Measurements from ENCODE around the gene CUL3. TPM values are rescaled to one million over a fixed set of nuclear protein-coding genes. Genes with fewer than 3 reads are reported as not detected.

Gene CUL3
- total RNA-seq, 2 donors from 2014 or later: 96.1 to 128 TPM

DNA sequence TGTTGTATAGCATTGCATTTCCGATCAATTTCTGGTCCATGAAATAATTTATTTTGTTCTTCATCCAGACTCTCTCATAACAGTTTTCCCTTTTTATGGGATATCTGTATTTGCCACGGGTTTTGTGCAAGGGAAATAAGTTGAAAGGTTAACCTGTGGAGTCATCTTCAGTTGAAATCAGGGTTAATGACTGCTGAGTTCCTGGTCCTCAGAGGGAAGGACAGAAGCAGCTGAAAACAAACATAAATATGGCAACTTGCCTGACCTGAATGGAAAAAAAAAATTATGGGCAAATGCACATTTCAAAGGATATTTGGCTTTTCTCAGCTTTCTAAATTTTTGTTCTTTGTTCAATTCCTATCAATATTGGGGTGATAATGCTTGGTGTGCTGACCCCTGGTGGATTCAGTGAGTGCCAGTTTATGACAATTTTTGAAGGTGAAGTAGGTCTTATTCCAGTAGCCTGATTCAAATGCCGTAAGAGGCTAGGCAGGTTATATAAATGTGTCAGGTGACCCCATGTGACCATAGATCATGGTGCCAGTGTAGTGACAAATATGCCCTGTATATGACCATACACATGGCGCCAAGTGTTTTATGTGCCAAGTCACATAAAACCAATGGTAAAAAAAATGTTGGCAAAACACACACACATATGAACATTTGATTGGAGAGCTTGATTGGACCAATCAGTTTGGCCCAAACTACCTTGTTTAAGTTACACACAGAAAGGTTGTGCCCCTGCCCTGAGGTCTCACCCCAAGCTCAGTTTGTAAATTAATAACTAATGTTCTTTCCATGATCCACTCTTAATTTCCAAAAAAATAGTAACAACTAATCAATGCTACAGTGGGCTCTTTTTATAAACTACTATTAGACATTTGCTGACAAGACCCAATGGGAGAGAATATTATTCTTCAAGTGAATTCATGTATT is 135.7 kb downstream of the CUL3 start:
- Mint-ChIP-seq H3K4me1 (no peaks in the 10 kb centered on the region), H3K36me3 (ENCODE audit: low read depth) (no peaks in the 10 kb centered on the region), H3K4me3 (no peak overlapping the region), H3K27ac (no peak overlapping the region), H3K27me3 (peaks cover 10% of the 10 kb centered on the region), H3K9me3 (no peaks in the 10 kb centered on the region)
- ATAC-seq (replicated peaks): peak; percentile 28

DNA sequence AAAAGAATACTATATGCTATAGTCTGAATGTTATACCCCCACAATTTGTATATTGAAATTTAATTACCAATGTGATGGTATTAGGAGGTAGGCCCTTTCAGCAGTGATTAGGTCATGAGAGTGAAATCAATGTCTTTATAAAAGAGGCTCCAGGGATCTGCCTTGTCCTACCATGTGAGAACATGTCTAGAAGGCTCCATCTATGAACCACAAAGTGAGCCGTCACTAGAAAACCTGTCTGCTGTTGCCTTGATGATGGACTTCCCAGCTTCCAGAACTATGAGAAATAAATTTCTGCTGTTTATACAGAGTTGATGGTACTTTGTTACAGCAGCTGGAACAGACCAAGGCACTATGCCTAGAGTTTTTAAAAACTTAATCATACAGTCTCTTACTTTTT is 136.9 kb downstream of the CUL3 start:
- H3K4me1 Mint-ChIP-seq: no peaks in the 10 kb centered on the region
- H3K9me3 Mint-ChIP-seq: no peaks in the 10 kb centered on the region
- no peaks in the 10 kb centered on the region for H3K36me3 Mint-ChIP-seq (ENCODE audit: low read depth)
- H3K4me3 Mint-ChIP-seq: no peak overlapping the region
- no peak overlapping the region for H3K27ac Mint-ChIP-seq
- H3K27me3 Mint-ChIP-seq: peaks cover 20% of the 10 kb centered on the region
- no peak for ATAC-seq (replicated peaks)

DNA sequence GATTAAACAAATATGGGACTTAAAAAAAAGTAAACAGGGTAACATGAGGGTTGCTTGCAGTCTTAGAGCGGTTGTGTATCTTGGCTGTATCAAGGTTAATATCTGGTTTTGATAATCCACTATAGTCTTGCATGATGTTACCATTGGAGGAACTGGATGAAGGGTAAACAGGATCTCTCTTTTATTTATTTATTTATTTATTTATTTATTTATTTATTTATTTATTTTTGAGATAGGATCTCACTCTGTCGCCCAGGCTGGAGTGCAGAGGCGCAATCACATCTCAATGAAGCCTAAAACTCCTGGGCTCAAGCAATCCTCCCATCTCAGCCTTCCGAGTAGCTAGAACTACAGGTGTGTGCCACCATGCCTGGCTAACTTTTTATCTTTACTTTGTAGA is 140.4 kb downstream of the CUL3 start:
- Mint-ChIP-seq H3K4me1 (peaks cover 5% of the 10 kb centered on the region), H3K27me3 (peaks cover 38% of the 10 kb centered on the region), H3K4me3 (no peak overlapping the region), H3K27ac (no peak overlapping the region), H3K9me3 (no peaks in the 10 kb centered on the region), H3K36me3 (ENCODE audit: low read depth) (no peaks in the 10 kb centered on the region)
- no peak for ATAC-seq (replicated peaks)

DNA sequence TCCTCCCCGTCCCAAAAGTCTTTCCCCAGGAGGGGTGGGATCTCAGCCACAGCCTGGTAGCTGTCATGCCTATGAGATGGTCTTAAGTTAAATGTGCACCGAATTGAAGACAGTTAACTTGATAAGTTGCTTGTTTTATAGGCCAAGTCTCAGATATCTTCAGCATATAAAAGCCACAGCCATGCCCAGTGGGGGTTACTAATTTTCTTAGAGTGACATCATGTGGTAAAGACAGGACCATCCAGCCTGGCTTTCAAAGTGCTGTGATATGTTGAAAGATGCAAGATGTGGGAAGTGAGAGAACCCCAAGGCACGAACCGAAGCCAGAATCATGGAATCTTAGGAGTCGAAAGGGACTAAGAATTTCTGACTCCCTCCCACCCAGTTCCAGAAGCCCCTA is 141.1 kb downstream of the CUL3 start:
- H3K36me3 Mint-ChIP-seq (ENCODE audit: low read depth): no peaks in the 10 kb centered on the region
- no peaks in the 10 kb centered on the region for H3K9me3 Mint-ChIP-seq
- H3K4me1 Mint-ChIP-seq: peaks cover 5% of the 10 kb centered on the region
- H3K27me3 Mint-ChIP-seq: peaks cover 39% of the 10 kb centered on the region
- no peak overlapping the region for H3K27ac Mint-ChIP-seq
- ATAC-seq (replicated peaks): no peak
- no peak overlapping the region for H3K4me3 Mint-ChIP-seq

DNA sequence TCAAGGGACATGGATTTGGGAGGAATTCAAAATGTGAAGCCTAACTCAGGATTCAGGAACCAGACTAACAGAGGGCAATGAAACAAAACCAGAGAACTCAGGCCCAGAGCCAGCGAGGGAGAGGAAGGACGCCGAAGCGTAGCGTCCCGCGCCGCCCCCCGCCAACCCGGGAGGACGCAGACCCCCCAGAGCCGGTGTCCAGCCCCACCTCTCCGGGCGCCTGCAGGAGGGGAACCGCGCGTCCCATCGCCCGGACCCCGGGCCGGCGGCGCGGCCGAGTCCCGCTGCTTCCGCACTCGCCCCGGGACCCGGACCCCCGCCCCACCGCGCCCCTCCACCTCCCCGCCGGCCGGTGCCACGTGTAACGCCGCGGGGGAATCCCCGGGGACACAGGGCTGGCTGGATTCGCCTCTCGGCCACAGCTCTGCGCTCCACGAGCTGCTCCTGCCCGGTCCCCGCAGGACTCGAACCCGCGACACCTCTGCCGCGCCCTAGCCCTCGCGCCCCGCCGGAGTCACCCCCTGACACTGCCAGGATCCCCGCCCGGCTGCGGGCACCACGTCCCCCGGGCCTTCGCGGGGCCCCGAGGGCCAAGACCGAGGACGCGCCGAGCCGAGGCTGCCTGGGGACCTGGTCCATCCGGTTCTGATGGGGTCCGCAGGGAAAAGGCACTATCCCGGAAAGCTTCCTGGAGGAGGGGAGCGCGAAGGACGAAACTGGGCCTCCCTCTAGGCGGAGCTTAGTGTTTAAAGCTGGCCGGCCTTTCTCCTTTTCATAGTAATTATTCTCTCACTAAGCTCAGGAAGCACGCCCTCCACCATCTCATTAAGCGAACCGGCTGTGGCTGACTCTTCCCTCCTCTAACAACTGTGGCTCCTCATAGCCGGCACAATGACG is 142.8 kb downstream of the CUL3 start:
- H3K27ac Mint-ChIP-seq: no peak overlapping the region

DNA sequence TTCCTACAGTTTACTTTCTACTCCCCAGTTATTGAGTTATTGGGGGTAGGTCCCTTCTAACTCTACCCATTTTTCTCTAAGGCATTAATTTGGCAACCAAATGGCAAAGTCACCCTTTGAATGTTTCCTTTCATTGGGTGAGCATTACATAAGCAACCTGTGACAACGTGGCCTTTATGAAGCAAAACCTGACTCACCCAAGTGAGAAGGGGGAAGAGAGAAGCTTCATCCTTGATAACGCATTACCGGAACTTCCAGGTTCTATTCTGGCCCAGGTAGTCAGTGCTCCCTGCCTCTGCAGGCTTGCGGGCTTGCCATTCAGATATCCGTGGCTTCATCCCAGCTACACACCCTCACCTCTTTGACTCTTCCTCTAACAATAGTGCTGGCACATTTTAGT is 144.2 kb downstream of the CUL3 start:
- no peaks in the 10 kb centered on the region for H3K36me3 Mint-ChIP-seq (ENCODE audit: low read depth)
- peaks cover 5% of the 10 kb centered on the region for H3K4me1 Mint-ChIP-seq
- H3K27me3 Mint-ChIP-seq: peaks cover 48% of the 10 kb centered on the region
- peak overlapping the region; percentile 66 for H3K4me3 Mint-ChIP-seq
- H3K9me3 Mint-ChIP-seq: no peaks in the 10 kb centered on the region
- ATAC-seq (replicated peaks): no peak
- H3K27ac Mint-ChIP-seq: no peak overlapping the region

More for the DNA sequence above, 142.8 kb downstream of the CUL3 start:
- peaks cover 48% of the 10 kb centered on the region for H3K27me3 Mint-ChIP-seq
- H3K36me3 Mint-ChIP-seq (ENCODE audit: low read depth): no peaks in the 10 kb centered on the region
- peak overlapping the region; percentile 66 for H3K4me3 Mint-ChIP-seq
- peaks cover 5% of the 10 kb centered on the region for H3K4me1 Mint-ChIP-seq
- H3K9me3 Mint-ChIP-seq: no peaks in the 10 kb centered on the region
- peak; percentile 37 for ATAC-seq (replicated peaks)

DNA sequence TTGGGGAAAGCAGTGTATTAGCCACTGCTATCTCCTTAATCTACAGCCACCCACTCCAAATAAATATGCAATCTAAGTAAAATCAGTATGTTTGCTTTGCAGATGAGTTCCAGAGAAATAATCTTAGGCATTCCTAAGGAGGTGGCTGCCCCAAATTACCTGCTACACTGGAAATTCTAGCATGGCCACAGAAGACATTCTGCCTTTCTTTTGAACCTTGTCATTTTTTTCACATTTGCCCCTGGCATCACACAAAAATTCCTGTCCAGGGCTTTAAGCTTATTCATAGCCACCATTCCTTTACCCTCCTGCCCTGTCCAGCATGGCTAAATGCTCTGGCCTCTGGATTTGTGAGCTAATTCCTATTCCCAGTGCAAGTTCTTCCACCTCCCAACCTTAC is 146.4 kb downstream of the CUL3 start:
- H3K27me3 Mint-ChIP-seq: peaks cover 38% of the 10 kb centered on the region
- no peaks in the 10 kb centered on the region for H3K9me3 Mint-ChIP-seq
- no peak overlapping the region for H3K4me3 Mint-ChIP-seq
- H3K4me1 Mint-ChIP-seq: peaks cover 5% of the 10 kb centered on the region
- no peaks in the 10 kb centered on the region for H3K36me3 Mint-ChIP-seq (ENCODE audit: low read depth)
- ATAC-seq (replicated peaks): no peak
- H3K27ac Mint-ChIP-seq: no peak overlapping the region

DNA sequence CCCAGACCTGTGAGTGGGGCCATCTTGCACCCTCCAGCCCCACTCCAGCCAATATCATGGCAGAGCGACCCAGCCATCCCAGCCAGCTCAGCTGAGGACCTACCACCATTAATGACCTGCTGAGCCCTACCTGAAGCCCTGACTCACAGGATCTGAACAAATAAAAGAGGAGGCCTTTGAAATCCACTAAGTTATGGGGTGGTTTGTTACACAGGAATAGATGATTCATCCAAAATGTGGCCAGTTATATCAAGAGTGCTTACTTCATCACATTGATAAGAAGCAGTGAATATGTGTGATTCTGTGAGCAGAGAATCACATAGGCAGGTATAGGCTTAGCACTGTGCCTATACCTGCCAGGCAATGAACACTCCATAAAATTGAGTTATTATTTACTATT is 148.5 kb downstream of the CUL3 start:
- Mint-ChIP-seq H3K27me3 (peaks cover 30% of the 10 kb centered on the region), H3K4me1 (peaks cover 8% of the 10 kb centered on the region), H3K27ac (no peak overlapping the region), H3K4me3 (no peak overlapping the region), H3K36me3 (ENCODE audit: low read depth) (no peaks in the 10 kb centered on the region), H3K9me3 (peaks cover 3% of the 10 kb centered on the region)
- peak; percentile 77 for ATAC-seq (replicated peaks)

DNA sequence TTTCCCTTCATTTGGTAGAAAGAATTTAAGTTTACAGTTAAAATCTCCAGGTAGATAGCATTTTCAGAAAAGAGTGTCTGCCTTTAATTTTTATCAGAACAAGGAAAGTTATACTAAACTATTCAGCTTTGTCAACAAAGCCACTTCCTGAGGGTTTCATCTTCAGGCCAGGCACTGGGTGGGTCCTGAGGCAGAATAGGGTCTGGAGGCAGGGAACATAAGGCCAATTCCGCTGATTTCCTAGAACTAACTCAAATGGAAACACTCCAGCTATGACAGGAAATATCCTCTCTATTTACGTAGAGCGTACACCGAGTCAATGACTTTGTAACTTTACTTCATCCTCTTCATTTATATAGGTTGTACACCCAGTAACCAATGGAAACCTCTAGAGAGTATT is 150.5 kb downstream of the CUL3 start:
- no peak for ATAC-seq (replicated peaks)
- Mint-ChIP-seq H3K4me3 (no peak overlapping the region), H3K4me1 (peaks cover 6% of the 10 kb centered on the region), H3K9me3 (peaks cover 3% of the 10 kb centered on the region), H3K27me3 (peaks cover 15% of the 10 kb centered on the region), H3K36me3 (ENCODE audit: low read depth) (no peaks in the 10 kb centered on the region), H3K27ac (no peak overlapping the region)

DNA sequence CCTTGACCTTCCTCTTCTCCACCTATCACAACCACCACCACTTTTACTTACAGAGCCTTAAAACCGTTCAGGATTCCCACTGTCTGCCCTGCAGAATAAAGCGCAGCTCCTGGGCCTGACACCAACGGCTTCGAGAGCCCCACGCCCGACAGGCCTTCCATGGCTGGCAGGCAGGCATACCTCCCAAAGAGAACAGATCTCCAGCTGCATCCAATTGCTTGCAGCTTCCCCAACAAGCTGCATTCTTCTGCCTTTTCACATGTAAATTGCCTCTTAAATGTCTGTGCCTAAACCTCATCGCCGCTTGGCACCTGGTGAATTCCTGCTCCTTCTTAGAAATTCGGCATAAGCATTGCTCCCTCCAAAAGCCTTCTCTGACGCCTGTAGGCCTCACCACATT is 151.7 kb downstream of the CUL3 start:
- no peaks in the 10 kb centered on the region for H3K36me3 Mint-ChIP-seq (ENCODE audit: low read depth)
- peaks cover 6% of the 10 kb centered on the region for H3K4me1 Mint-ChIP-seq
- peaks cover 9% of the 10 kb centered on the region for H3K27me3 Mint-ChIP-seq
- H3K9me3 Mint-ChIP-seq: peaks cover 3% of the 10 kb centered on the region
- no peak overlapping the region for H3K4me3 Mint-ChIP-seq
- no peak overlapping the region for H3K27ac Mint-ChIP-seq
- ATAC-seq (replicated peaks): no peak

DNA sequence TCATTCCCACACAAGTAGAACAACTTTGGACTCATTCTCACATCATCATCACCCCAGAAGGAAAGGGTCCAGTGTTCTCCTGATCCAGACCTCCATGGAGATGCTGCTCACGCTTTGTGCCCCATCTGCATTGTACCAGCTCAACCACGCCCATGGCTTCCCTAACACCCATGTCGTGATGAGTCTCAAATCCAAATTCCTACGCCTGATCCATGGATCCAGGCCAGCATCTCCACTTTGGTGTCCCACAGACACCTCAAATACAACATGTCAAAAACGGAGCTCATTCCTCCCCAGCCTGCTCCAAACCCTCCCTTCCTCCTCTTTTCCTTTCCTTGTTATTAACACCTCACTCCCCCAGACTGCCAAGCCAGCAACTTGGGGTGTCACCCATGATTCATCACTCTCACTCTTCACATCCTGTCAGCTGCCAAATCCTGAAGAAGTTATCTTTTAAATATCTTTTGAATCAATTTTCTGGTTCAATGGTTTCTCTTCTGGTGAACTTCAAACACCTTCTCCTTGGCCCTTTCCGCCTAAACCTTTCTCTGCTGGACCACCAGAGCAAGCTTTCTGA is 153.1 kb downstream of the CUL3 start:
- no peak overlapping the region for H3K27ac Mint-ChIP-seq
- peaks cover 5% of the 10 kb centered on the region for H3K27me3 Mint-ChIP-seq
- H3K4me3 Mint-ChIP-seq: no peak overlapping the region
- peaks cover 3% of the 10 kb centered on the region for H3K9me3 Mint-ChIP-seq
- H3K4me1 Mint-ChIP-seq: peaks cover 6% of the 10 kb centered on the region
- peak; percentile 24 for ATAC-seq (replicated peaks)
- no peaks in the 10 kb centered on the region for H3K36me3 Mint-ChIP-seq (ENCODE audit: low read depth)

DNA sequence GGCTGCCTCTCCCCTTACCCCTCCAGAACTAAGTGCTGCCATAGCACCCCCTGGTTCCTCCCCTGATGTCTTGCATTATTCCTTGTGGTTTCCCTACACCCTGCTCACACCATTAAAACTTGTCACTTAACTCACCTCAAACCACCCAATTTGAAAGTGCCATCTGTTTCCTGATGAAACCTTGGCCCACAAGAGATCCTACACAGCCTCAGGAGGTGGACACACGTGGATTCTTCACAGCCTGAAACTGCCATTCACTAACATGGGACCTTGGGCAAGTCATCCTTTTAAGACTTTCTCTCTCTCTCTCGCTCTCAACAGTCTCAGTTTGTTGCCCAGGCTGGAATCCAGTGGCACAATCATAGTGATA is 155.7 kb downstream of the CUL3 start:
- Mint-ChIP-seq H3K9me3 (peaks cover 7% of the 10 kb centered on the region), H3K4me1 (peaks cover 6% of the 10 kb centered on the region), H3K36me3 (ENCODE audit: low read depth) (no peaks in the 10 kb centered on the region), H3K4me3 (no peak overlapping the region), H3K27me3 (peaks cover 5% of the 10 kb centered on the region), H3K27ac (no peak overlapping the region)
- no peak for ATAC-seq (replicated peaks)

DNA sequence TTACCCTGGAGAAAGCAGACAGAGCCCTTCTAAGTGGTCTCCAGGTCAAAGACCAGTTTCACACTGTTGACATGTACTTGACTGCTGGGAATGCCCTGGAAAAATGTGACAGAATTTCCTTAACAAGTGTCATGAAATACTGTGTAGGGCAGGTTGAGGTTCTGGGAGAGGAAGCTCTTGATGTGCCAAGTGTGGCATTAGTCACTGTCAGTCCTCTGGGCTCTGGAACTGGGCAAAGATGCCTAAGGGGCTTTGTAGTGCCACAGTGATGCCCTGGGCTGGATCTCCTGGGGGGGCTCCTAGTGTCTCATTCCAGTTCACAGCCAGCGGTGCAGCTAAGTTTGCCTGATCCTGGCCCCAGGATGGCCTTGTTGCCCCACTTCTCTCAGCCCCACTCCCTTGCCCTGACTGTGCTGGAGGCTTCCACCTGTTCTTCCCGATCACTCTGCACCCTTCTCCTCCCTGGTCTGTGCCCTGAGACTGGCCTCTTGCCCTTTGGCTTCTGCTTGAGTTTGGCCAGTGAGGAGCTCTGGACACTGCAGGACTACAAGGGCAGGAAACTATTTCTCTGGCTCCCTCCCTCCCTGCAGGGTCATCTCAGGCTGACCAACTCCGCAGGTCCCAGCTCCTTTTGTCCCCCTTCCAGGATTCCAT is 156.2 kb downstream of the CUL3 start:
- H3K4me3 Mint-ChIP-seq: no peak overlapping the region
- H3K27me3 Mint-ChIP-seq: peaks cover 5% of the 10 kb centered on the region
- ATAC-seq (replicated peaks): no peak
- H3K9me3 Mint-ChIP-seq: peaks cover 7% of the 10 kb centered on the region
- H3K4me1 Mint-ChIP-seq: peaks cover 6% of the 10 kb centered on the region
- H3K27ac Mint-ChIP-seq: no peak overlapping the region
- H3K36me3 Mint-ChIP-seq (ENCODE audit: low read depth): no peaks in the 10 kb centered on the region

DNA sequence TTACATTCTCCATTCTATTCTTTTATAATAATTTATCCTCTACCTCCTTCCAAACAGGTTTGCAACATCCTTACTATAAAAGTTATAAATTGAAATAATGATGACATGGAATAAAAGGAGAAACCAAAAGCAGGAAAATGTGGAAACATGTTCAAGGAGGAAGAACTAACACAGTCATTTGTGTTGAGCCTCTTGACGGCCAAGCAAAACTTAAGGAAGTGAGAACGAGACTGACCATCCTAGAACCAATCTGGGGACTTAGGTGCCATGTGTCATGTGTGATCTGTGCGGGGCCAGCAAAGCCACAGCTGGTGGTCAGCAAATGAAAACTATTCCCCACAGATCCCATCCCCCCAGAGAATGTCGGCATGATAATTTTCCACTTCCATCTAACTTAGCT is 157.7 kb downstream of the CUL3 start:
- H3K4me1 Mint-ChIP-seq: peaks cover 6% of the 10 kb centered on the region
- H3K4me3 Mint-ChIP-seq: no peak overlapping the region
- peaks cover 4% of the 10 kb centered on the region for H3K9me3 Mint-ChIP-seq
- peaks cover 9% of the 10 kb centered on the region for H3K27me3 Mint-ChIP-seq
- no peak overlapping the region for H3K27ac Mint-ChIP-seq
- H3K36me3 Mint-ChIP-seq (ENCODE audit: low read depth): no peaks in the 10 kb centered on the region
- no peak for ATAC-seq (replicated peaks)
